Fibroblast of the aortic adventitia (primary cell): Measurements from ENCODE around the gene MIP. TPM values are rescaled to one million over a fixed set of nuclear protein-coding genes. Genes with fewer than 3 reads are reported as not detected.

Source experiments
- total RNA-seq: library from RNA; depleted of rRNA; stranded (reverse); fragments of >200 nt; gene quantifications from 2 replicates; pipeline ENCODE4 v1.2.3, GENCODE V29; 2012; ENCODE audit warnings: low replicate concordance

Gene MIP
- total RNA-seq, 1 donor: not detected

Other genes with a start within 250 kb of the MIP start
- gene RNF41, start 232.7 kb downstream of the MIP start, total RNA-seq: 75.0 and 86.0 TPM in 2 replicates
- 13.9 and 31.5 TPM in 2 replicates for gene NABP2, start 230.3 kb downstream of the MIP start, total RNA-seq
- gene SLC39A5, start 224.6 kb downstream of the MIP start, total RNA-seq: 0.18 TPM in 1 of 2 replicates, not detected in the other
- gene ANKRD52, start 196.3 kb downstream of the MIP start, total RNA-seq: 8.7 and 20.0 TPM in 2 replicates
- 5.1 and 8.0 TPM in 2 replicates for gene COQ10A, start 187.7 kb downstream of the MIP start, total RNA-seq
- 40.9 and 117 TPM in 2 replicates for gene CS, start 154.3 kb downstream of the MIP start, total RNA-seq
- 76.1 and 120 TPM in 2 replicates for gene CNPY2, start 138.7 kb downstream of the MIP start, total RNA-seq
- 23.0 and 37.7 TPM in 2 replicates for gene PAN2, start 120.7 kb downstream of the MIP start, total RNA-seq
- gene IL23A, start 115.8 kb downstream of the MIP start, total RNA-seq: not detected in 2 replicates
- 268 and 280 TPM in 2 replicates for gene STAT2, start 94.5 kb downstream of the MIP start, total RNA-seq
- not detected in 2 replicates for gene APOF, start 91.8 kb downstream of the MIP start, total RNA-seq
- 1.6 and 15.9 TPM in 2 replicates for gene TIMELESS, start 5.2 kb downstream of the MIP start, total RNA-seq
- gene SPRYD4, start 13.9 kb upstream of the MIP start, total RNA-seq: 2.3 and 3.0 TPM in 2 replicates
- gene GLS2, start 33.5 kb upstream of the MIP start, total RNA-seq: 0.36 TPM in 1 of 2 replicates, not detected in the other
- gene RBMS2, start 67.2 kb upstream of the MIP start, total RNA-seq: 7.1 and 19.2 TPM in 2 replicates
- 35.0 and 53.4 TPM in 2 replicates for gene BAZ2A, start 175.7 kb upstream of the MIP start, total RNA-seq
- 318 and 385 TPM in 2 replicates for gene ATP5F1B, start 191.3 kb upstream of the MIP start, total RNA-seq
- gene PTGES3, start 233.6 kb upstream of the MIP start, total RNA-seq: 51.7 and 129 TPM in 2 replicates